Adrenal gland (tissue), 5 donors: Measurements from ENCODE around the gene ARFGAP1.

Source experiments
- POLR2A ChIP-seq, 2 donors: fragments of 450-650 bp; IDR thresholded peaks; one replicate each; pipeline ENCODE4 v1.6.1; 2017; ENCODE audit warnings: antibody characterized with exemption in 2 of 2, mild to moderate bottlenecking in 2 of 2, moderate library complexity in 1 of 2
- TF ChIP-seq, protein P1 (sequence below), 6 experiments: fragments of 450-650 bp in 4 of 6; fragments of 200-600 bp in 2 of 6; sonication (generic) in 1 of 6; IDR thresholded peaks; 1 replicate in 5 of 6; 2 replicates in 1 of 6; pipeline versions ENCODE4 v1.5.1 to v1.8.0; 2016 to 2021; ENCODE audit warnings: antibody characterized with exemption in 6 of 6, mild to moderate bottlenecking in 2 of 6, moderate library complexity in 1 of 6
- donor health status: DM: no; HTN: no; CAD: no.

DNA sequence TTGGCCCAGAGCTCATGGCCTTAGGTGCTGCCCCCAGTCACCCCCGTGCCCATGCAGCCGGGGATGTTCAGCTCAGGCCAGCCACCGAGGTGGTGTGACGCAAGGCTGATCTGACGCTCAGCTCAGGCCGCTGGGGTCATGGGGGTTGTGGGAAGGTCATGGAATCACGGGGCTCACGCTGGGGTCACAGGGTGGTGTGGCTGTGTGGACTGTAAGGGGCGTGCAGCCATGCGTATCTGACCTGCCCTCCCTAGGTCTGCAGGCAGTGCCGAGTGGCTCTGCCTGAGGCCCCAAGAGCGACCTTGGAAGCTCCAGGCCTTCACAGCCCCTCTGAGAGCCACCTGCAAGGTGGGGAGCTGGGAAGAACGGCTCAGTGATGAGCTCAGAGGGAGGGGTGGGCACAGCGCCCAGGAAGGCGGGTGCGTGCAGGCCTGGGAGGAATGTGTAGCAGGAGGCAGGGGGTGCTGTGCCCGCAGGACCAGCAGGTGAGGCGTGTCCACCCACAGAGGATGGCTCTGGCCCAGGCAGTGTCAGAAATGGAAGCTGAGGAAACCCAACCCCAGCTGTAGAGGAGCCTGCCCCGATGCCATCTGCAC is 60.7 kb downstream of the ARFGAP1 start:
- TF ChIP-seq, protein P1, sequence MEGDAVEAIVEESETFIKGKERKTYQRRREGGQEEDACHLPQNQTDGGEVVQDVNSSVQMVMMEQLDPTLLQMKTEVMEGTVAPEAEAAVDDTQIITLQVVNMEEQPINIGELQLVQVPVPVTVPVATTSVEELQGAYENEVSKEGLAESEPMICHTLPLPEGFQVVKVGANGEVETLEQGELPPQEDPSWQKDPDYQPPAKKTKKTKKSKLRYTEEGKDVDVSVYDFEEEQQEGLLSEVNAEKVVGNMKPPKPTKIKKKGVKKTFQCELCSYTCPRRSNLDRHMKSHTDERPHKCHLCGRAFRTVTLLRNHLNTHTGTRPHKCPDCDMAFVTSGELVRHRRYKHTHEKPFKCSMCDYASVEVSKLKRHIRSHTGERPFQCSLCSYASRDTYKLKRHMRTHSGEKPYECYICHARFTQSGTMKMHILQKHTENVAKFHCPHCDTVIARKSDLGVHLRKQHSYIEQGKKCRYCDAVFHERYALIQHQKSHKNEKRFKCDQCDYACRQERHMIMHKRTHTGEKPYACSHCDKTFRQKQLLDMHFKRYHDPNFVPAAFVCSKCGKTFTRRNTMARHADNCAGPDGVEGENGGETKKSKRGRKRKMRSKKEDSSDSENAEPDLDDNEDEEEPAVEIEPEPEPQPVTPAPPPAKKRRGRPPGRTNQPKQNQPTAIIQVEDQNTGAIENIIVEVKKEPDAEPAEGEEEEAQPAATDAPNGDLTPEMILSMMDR (IDR thresholded peaks at IDR 0.05), result no peak
- no peak for TF ChIP-seq POLR2A (IDR thresholded peaks at IDR 0.05)
